HAP-1 (cell line): Measurements from ENCODE around the gene SNX10.

Source experiments
- DNase-seq, 2 experiments: peaks; one replicate each; pipeline ENCODE4 v3.0.0-alpha.2; 2016 to 2020; ENCODE audit warnings: low spot score in 2 of 2
- H3K27me3 ChIP-seq: fragments of 250-450 bp; sonication (Bioruptor Pico); 2 replicates; pipeline ENCODE4 v1.5.1; 2020; ENCODE audit warnings: low read depth, mild to moderate bottlenecking, moderate library complexity
- H3K36me3 ChIP-seq: fragments of 250-450 bp; sonication (Bioruptor Pico); replicated peaks from 2 replicates; pipeline ENCODE4 v1.5.1; 2020; ENCODE audit warnings: mild to moderate bottlenecking
- H3K4me1 ChIP-seq: fragments of 250-450 bp; sonication (Bioruptor Pico); 2 replicates; pipeline ENCODE4 v1.5.1; 2020; ENCODE audit warnings: mild to moderate bottlenecking
- H3K4me3 ChIP-seq: fragments of 250-450 bp; sonication (Bioruptor Pico); 2 replicates; pipeline ENCODE4 v1.5.1; 2020; ENCODE audit warnings: mild to moderate bottlenecking, moderate library complexity
- H3K9me3 ChIP-seq: fragments of 250-450 bp; sonication (Bioruptor Pico); 2 replicates; pipeline ENCODE4 v1.5.1; 2020; ENCODE audit warnings: mild to moderate bottlenecking, moderate library complexity
- in situ Hi-C: fragments of 300-500 bp; cut with MboI; formaldehyde crosslinking; loops from 3 replicates; pipeline ENCODE4 v1.14.3; 2020; ENCODE audit warnings: low sequenced_read_pairs, inconsistent platforms, mixed read lengths

Gene SNX10

DNA sequence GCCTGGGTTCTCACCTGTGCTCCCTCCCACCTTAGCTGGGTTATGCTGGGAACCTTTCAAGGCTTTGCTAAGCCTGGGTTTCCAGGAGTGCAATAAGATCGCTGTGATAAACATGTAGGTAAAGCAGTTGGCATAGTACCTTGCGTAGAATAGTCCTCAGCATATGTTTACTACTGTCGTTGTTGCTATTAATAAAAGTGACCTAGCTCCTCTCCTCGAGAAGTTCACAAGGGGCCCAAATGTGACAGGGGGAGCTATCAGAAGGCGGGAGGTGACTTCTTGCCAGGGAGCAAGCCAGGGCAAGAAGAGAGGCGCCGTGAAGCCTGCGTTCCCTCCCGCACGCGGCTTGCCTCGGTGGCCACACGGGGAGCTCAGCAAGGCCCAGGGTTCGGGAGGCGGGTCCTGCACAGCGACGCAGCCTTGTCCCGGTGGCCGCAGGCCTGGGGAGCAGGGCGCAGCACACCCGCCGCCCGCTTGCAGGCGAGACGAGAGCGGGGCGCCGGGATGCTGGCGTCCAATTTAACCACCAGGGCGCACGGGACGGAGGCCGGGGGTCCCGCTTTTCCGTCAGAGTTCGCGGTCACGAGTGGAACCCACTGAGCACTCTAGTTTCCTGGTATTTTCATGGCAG is 106.2 kb downstream of the SNX10 start:
- no peaks in the 10 kb centered on the region; the same call in 1 of the 2 replicates for H3K27me3 ChIP-seq
- H3K36me3 ChIP-seq = no peaks in the 10 kb centered on the region
- in situ Hi-C loops = no loop called here
- H3K9me3 ChIP-seq = no peaks in the 10 kb centered on the region
- H3K4me1 ChIP-seq = peaks cover 16% of the 10 kb centered on the region
- DNase-seq = peak in 1 of 2 experiments; percentile 64
- peak overlapping the region; percentile 31 for H3K4me3 ChIP-seq

- Histone ChIP-seq H3K4me3 (peak overlapping the region; percentile 31), H3K27me3 (no peaks in the 10 kb centered on the region), H3K9me3 (no peaks in the 10 kb centered on the region), H3K36me3 (no peaks in the 10 kb centered on the region), H3K4me1 (peaks cover 16% of the 10 kb centered on the region)
- in situ Hi-C loops = no loop called here
- peak; percentile 61 to 74 for DNase-seq
These were observed 106.7 kb downstream of the SNX10 start for GRCh38 chr7:26398427-26398755.

GRCh38 chr7:26398756-26399509 is 107.3 kb downstream of the SNX10 start:
- Histone ChIP-seq H3K36me3 (no peaks in the 10 kb centered on the region), H3K4me1 (peaks cover 16% of the 10 kb centered on the region), H3K9me3 (no peaks in the 10 kb centered on the region), H3K27me3 (no peaks in the 10 kb centered on the region; the same call in 1 of the 2 replicates), H3K4me3 (peak overlapping the region; percentile 31)
- in situ Hi-C loops = no loop called here
- peak in 1 of 2 experiments; percentile 72 for DNase-seq

DNA sequence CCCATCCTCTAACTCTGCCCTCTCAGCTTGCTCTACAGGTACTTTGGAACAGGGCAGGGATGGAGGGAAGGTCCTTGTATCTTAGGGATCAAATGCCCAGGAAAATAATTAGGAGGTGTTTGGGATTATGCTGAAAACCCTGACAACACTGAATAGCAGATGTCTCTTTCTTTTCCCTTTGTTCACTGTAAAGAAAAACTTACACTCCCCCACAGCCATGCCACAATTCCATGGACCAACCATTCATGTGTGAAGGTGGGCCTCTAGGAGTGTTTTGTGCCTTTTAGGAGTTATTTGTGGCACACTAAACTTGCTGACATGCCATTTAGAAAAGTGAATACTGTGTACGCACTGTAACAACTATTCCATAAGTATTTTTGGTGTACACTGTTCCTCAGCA is 108.1 kb downstream of the SNX10 start:
- H3K27me3 ChIP-seq = no peaks in the 10 kb centered on the region; the same call in 1 of the 2 replicates
- in situ Hi-C loops = no loop called here
- DNase-seq = peak; percentile 44 to 49
- H3K36me3 ChIP-seq = no peaks in the 10 kb centered on the region
- H3K9me3 ChIP-seq = no peaks in the 10 kb centered on the region
- H3K4me1 ChIP-seq = peaks cover 16% of the 10 kb centered on the region
- H3K4me3 ChIP-seq = no peak overlapping the region

DNA sequence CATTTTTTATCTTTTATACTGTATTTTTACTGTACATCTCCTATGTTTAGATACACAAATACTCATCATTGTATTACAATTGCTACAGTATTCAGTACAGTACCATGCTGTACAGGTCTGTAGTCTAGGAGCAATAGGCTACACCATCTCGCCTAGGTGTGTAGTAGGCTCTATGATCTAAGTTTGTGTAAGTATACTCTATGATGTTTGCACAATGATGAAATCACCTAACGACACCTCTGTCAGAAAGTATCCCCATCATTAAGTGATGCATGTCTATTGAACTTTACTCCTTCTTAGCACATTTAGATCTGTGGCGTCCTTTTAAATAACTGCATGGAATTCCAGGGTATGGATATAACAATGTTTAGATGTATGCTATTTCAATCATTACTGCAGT is 112.0 kb downstream of the SNX10 start:
- Histone ChIP-seq H3K4me1 (peaks cover 10% of the 10 kb centered on the region), H3K4me3 (no peak overlapping the region), H3K27me3 (no peaks in the 10 kb centered on the region; the same call in 1 of the 2 replicates), H3K36me3 (no peaks in the 10 kb centered on the region), H3K9me3 (0 out of 2 replicates have a peak, but pooled peaks cover 3% of the 10 kb centered on the region)
- in situ Hi-C loops = no loop called here
- no peak for DNase-seq

DNA sequence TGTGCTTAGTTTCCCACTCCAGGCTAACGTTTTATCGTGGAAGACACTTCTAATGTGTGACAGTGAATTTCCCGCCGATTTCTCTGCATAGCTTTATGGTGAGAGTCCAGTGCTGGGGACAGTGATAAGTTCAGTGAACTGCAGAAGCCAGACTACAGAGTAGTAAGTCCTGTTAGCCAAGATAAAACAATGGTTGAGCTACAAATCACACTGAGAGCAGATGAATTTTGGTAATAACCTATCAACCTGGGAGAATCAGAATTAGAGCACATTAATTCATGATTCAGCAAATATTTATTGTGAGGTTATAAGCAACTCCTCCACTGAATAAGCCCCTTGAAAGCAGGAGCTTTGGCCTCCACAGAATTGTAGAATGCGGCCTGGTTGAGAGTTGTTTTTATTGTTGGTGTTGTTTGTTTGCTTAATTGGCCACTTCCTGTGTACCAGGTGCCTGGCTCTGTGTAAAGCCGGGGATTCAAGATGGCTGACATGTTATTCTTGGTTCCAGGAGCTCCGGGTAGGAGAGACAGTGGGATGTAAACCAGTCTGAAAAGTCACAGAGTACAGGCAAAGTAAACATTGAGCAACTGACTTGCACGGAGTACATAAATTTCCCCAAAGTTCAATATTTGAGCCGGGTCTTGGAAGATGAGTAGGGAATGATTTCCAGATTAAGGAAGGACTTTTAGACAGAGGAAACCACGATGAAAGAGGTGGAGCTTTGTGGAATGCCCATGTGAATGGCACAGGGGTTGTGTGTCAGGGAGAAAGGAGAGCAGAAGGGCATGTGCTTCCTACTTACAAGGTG is 112.7 kb downstream of the SNX10 start:
- H3K36me3 ChIP-seq = no peaks in the 10 kb centered on the region
- H3K9me3 ChIP-seq = 0 out of 2 replicates have a peak, but pooled peaks cover 3% of the 10 kb centered on the region
- no peaks in the 10 kb centered on the region; the same call in 1 of the 2 replicates for H3K27me3 ChIP-seq
- H3K4me1 ChIP-seq = peaks cover 5% of the 10 kb centered on the region
- no peak for DNase-seq
- no peak overlapping the region for H3K4me3 ChIP-seq
- in situ Hi-C loops = no loop called here

DNA sequence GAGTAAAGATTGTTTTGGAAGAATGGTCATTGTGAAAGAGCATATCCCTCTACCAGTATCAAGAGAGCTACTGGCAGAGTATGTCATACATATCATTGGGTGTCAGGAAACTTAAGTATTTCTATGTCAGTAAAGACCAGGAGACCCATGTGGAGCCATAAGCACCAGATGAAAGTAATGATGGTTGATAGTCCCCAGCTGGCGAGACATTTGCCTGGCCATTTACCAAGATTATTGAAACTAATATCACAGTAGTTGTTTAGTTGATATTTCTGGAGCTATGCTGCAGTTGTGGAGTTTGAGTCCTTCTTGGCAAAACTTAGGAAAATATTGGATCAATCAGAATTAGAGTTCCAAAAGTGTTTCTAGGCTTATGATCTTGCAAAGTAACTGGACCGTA is 114.8 kb downstream of the SNX10 start:
- Histone ChIP-seq H3K4me1 (no peaks in the 10 kb centered on the region; the same call in 1 of the 2 replicates), H3K9me3 (0 out of 2 replicates have a peak, but pooled peaks cover 3% of the 10 kb centered on the region), H3K4me3 (no peak overlapping the region), H3K36me3 (no peaks in the 10 kb centered on the region), H3K27me3 (no peaks in the 10 kb centered on the region; the same call in 1 of the 2 replicates)
- in situ Hi-C loops = no loop called here
- DNase-seq = no peak

GRCh38 chr7:26409661-26410547 is 118.2 kb downstream of the SNX10 start:
- Histone ChIP-seq H3K27me3 (no peaks in the 10 kb centered on the region), H3K36me3 (no peaks in the 10 kb centered on the region), H3K9me3 (0 out of 2 replicates have a peak, but pooled peaks cover 3% of the 10 kb centered on the region), H3K4me3 (no peak overlapping the region), H3K4me1 (no peaks in the 10 kb centered on the region; the same call in 1 of the 2 replicates)
- DNase-seq = no peak
- in situ Hi-C loops = no loop called here

DNA sequence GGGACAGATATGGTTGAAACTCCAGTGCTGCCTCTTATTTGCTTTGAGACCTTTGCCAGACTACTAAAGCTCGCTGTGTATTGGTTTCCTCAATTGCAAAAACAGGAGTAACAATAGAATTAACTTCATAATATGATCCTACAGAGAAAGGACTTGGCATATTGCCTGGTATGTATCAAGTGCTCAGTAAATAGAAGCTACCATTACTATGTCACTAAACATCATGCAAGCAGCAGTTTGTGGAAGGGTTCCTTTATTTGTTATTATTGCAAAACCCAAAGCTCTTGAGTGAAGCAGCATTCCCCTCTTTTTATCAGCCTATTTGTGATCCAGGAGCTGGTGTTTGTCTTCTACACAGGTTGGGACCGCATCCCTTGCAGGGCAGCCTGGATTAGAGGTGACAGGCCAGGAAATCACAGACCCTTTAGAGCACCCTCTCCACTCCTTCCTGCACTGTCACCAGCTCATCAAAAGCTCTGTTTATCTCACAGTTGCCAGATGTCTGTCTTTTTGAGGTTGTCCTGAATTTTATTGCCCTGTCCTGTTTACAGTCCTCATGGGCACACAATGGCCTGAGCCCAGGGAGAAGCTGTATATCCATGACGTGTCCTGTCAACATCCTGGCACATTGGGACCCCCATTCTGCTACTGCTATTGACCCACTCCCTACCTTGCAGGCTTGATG is 121.5 kb downstream of the SNX10 start:
- Histone ChIP-seq H3K4me1 (no peaks in the 10 kb centered on the region; the same call in 1 of the 2 replicates), H3K36me3 (no peaks in the 10 kb centered on the region), H3K4me3 (no peak overlapping the region), H3K9me3 (no peaks in the 10 kb centered on the region), H3K27me3 (no peaks in the 10 kb centered on the region)
- in situ Hi-C loops = no loop called here
- peak in 1 of 2 experiments; percentile 35 for DNase-seq

GRCh38 chr7:26416004-26416403 is 124.3 kb downstream of the SNX10 start:
- Histone ChIP-seq H3K4me3 (no peak overlapping the region), H3K4me1 (no peaks in the 10 kb centered on the region), H3K9me3 (no peaks in the 10 kb centered on the region), H3K36me3 (no peaks in the 10 kb centered on the region), H3K27me3 (no peaks in the 10 kb centered on the region)
- in situ Hi-C loops = no loop called here
- DNase-seq = no peak

- no peak for DNase-seq
- in situ Hi-C loops = no loop called here
- Histone ChIP-seq H3K4me1 (no peaks in the 10 kb centered on the region), H3K36me3 (no peaks in the 10 kb centered on the region), H3K27me3 (no peaks in the 10 kb centered on the region), H3K4me3 (no peak overlapping the region), H3K9me3 (no peaks in the 10 kb centered on the region)
These were observed 126.3 kb downstream of the SNX10 start for GRCh38 chr7:26417911-26418413.

DNA sequence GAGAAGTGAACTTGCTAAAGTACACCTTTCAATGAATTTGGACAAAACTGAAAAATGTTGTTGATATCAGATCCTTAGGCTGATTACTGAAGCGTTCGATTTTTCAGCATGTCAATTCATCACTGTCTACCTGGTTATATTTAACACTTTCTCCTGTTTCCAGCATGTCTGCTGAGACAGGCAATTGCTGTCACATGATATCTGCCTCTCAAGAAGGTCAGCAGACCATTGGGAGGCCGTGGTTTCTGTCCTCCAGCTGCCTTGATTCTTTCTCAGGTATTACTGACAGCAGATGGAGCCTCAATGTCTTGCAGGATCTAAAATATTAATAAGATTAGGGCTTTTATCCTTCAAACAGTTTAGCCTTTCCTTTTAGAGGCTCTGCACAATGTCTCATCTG is 127.5 kb downstream of the SNX10 start:
- Histone ChIP-seq H3K4me3 (no peak overlapping the region), H3K4me1 (no peaks in the 10 kb centered on the region), H3K9me3 (no peaks in the 10 kb centered on the region), H3K36me3 (no peaks in the 10 kb centered on the region), H3K27me3 (no peaks in the 10 kb centered on the region)
- in situ Hi-C loops = no loop called here
- DNase-seq = no peak
